Measurements from ENCODE around the gene EPHX1. TPM values are rescaled to one million over a fixed set of nuclear protein-coding genes. Genes with fewer than 3 reads are reported as not detected.

The EPHX1 gene
- total RNA-seq, 3 donors from 2014 or later: 63.6 to 168 (median 67.3) TPM

- Histone ChIP-seq H3K4me1 (no peaks in the 10 kb centered on the region), H3K9me3 (no peaks in the 10 kb centered on the region), H3K27ac (no peak overlapping the region), H3K36me3 (no peaks in the 10 kb centered on the region), H3K27me3 (no peaks in the 10 kb centered on the region), H3K4me3 (no peak overlapping the region)
- intact Hi-C loops (cut with DNase I; ENCODE audit: low total_unique reads): no loop called here
- no peak for DNase-seq (ENCODE audit: low spot score in 2 of 2)
- TF ChIP-seq POLR2A (IDR thresholded peaks at IDR 0.05) (no peak), POLR2AphosphoS5 (IDR thresholded peaks at IDR 0.05) (no peak)
- TF ChIP-seq, protein P1, sequence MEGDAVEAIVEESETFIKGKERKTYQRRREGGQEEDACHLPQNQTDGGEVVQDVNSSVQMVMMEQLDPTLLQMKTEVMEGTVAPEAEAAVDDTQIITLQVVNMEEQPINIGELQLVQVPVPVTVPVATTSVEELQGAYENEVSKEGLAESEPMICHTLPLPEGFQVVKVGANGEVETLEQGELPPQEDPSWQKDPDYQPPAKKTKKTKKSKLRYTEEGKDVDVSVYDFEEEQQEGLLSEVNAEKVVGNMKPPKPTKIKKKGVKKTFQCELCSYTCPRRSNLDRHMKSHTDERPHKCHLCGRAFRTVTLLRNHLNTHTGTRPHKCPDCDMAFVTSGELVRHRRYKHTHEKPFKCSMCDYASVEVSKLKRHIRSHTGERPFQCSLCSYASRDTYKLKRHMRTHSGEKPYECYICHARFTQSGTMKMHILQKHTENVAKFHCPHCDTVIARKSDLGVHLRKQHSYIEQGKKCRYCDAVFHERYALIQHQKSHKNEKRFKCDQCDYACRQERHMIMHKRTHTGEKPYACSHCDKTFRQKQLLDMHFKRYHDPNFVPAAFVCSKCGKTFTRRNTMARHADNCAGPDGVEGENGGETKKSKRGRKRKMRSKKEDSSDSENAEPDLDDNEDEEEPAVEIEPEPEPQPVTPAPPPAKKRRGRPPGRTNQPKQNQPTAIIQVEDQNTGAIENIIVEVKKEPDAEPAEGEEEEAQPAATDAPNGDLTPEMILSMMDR (IDR thresholded peaks at IDR 0.05): no peak
Measured at GRCh38 chr1:225852413-225853124, 42.6 kb downstream of the EPHX1 start.

- H3K27ac ChIP-seq: no peak overlapping the region
- H3K4me3 ChIP-seq: no peak overlapping the region
- TF ChIP-seq POLR2A (IDR thresholded peaks at IDR 0.05) (no peak), POLR2AphosphoS5 (IDR thresholded peaks at IDR 0.05) (no peak)
- TF ChIP-seq, protein P1 (IDR thresholded peaks at IDR 0.05): no peak
- H3K36me3 ChIP-seq: no peaks in the 10 kb centered on the region
- DNase-seq (ENCODE audit: low spot score in 2 of 2): no peak
- H3K4me1 ChIP-seq: no peaks in the 10 kb centered on the region
- H3K9me3 ChIP-seq: no peaks in the 10 kb centered on the region
- intact Hi-C loops (cut with DNase I; ENCODE audit: low total_unique reads): no loop called here
- H3K27me3 ChIP-seq: no peaks in the 10 kb centered on the region
Measured at GRCh38 chr1:225853441-225853840, 43.5 kb downstream of the EPHX1 start.

- intact Hi-C loops (cut with DNase I; ENCODE audit: low total_unique reads): loop anchor here (2.0 kb wide), 1 partner anchor 63 kb away; no protein-coding TSS in a partner anchor
Measured at GRCh38 chr1:225855503-225856300, 45.8 kb downstream of the EPHX1 start.

GRCh38 chr1:225857256-225857655 is 47.3 kb downstream of the EPHX1 start:
- no peak for DNase-seq (ENCODE audit: low spot score in 2 of 2)
- Histone ChIP-seq H3K4me1 (no peaks in the 10 kb centered on the region), H3K27me3 (no peaks in the 10 kb centered on the region), H3K9me3 (no peaks in the 10 kb centered on the region), H3K36me3 (no peaks in the 10 kb centered on the region), H3K27ac (no peak overlapping the region), H3K4me3 (no peak overlapping the region)
- intact Hi-C loops (cut with DNase I; ENCODE audit: low total_unique reads): loop anchor here (2.0 kb wide), 1 partner anchor 64 kb away; no protein-coding TSS in a partner anchor
- TF ChIP-seq, protein P1 (IDR thresholded peaks at IDR 0.05): no peak
- no peak for TF ChIP-seq POLR2A (IDR thresholded peaks at IDR 0.05)
- no peak for TF ChIP-seq POLR2AphosphoS5 (IDR thresholded peaks at IDR 0.05)

More at GRCh38 chr1:225855503-225856300, 45.8 kb downstream of the EPHX1 start:
- Histone ChIP-seq H3K4me1 (no peaks in the 10 kb centered on the region), H3K27me3 (no peaks in the 10 kb centered on the region), H3K27ac (no peak overlapping the region), H3K36me3 (no peaks in the 10 kb centered on the region), H3K4me3 (no peak overlapping the region), H3K9me3 (no peaks in the 10 kb centered on the region)
- no peak for DNase-seq (ENCODE audit: low spot score in 2 of 2)
- TF ChIP-seq, protein P1 (IDR thresholded peaks at IDR 0.05): no peak
- TF ChIP-seq POLR2AphosphoS5 (IDR thresholded peaks at IDR 0.05) (no peak), POLR2A (IDR thresholded peaks at IDR 0.05) (no peak)

DNA sequence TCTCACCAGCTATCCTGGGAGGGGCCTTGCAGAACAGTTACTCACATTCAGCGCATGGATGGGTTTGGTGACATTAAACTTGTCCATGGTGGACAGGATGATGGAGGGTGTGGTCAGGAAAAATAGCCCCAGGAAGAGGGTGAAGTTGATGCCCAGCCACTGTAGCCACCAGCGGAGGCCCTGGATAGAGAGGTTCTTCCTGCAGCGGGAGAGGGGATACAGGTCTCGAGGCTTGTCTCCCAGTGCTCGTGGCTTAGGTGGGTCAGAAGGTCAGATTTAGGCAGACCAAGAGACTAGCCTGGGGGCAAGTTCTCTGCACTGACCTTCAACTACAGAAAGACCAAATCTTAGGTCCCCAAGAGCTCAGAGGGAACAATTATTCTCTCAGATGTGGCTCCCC is 49.2 kb downstream of the EPHX1 start:
- Histone ChIP-seq H3K4me3 (no peak overlapping the region), H3K9me3 (no peaks in the 10 kb centered on the region), H3K27me3 (no peaks in the 10 kb centered on the region), H3K27ac (no peak overlapping the region), H3K36me3 (no peaks in the 10 kb centered on the region), H3K4me1 (no peaks in the 10 kb centered on the region)
- no peak for DNase-seq (ENCODE audit: low spot score in 2 of 2)
- intact Hi-C loops (cut with DNase I; ENCODE audit: low total_unique reads): no loop called here
- TF ChIP-seq, protein P1 (IDR thresholded peaks at IDR 0.05): no peak
- no peak for TF ChIP-seq POLR2A (IDR thresholded peaks at IDR 0.05)
- TF ChIP-seq POLR2AphosphoS5 (IDR thresholded peaks at IDR 0.05): no peak

Measured in breast epithelium (tissue), 4 donors.